ENCODE results near the gene RNF111. TPM values are rescaled to one million over a fixed set of nuclear protein-coding genes. Genes with fewer than 3 reads are reported as not detected.

The RNF111 gene
- 10.5 and 12.1 TPM in 2 replicates for total RNA-seq

GRCh38 chr15:58987491-58988005 is at the start of gene RNF111:
RNF111 (plus strand) TSS chr15:58987663; CDS start chr15:59030823, 43,160 bp downstream.

GRCh38 chr15:59104912-59105732 is 117.7 kb downstream of the RNF111 start, which contains the start of gene CCNB2:
CCNB2 (plus strand) TSS chr15:59105146; CDS start chr15:59105269, 123 bp downstream.

Other genes with a start within 250 kb of the RNF111 start
- 145 and 175 TPM in 2 replicates for gene ADAM10, start 238.0 kb upstream of the RNF111 start, total RNA-seq
- 14.1 and 15.3 TPM in 2 replicates for gene MINDY2, start 216.4 kb upstream of the RNF111 start, total RNA-seq
- 63.3 and 64.2 TPM in 2 replicates for gene SLTM, start 54.0 kb upstream of the RNF111 start, total RNA-seq
- gene CCNB2, start 117.5 kb downstream of the RNF111 start, total RNA-seq = 7.1 and 9.0 TPM in 2 replicates
- gene LDHAL6B, start 219.2 kb downstream of the RNF111 start, total RNA-seq = not detected in 2 replicates